Motor neuron (in vitro differentiated cells): ENCODE data around the gene MEIS1. TPM values are rescaled to one million over a fixed set of nuclear protein-coding genes. Genes with fewer than 3 reads are reported as not detected.

Experiments
- ATAC-seq, 8 experiments: fragments of 200-7000 bp; cut with Tn5 transposase; replicated peaks in 6 of 8; 2 replicates each; pipeline ENCODE4 v1.8.0; 2021; ENCODE audit warnings: mild to moderate bottlenecking in 8 of 8, moderate library complexity in 8 of 8
- H3K27ac ChIP-seq, 2 donors: fragments of 250-450 bp; sonication (Bioruptor Pico); 2 replicates each; pipeline ENCODE4 v1.9.0; 2021; ENCODE audit warnings: antibody characterized with exemption in 2 of 2, mild to moderate bottlenecking in 2 of 2, moderate library complexity in 1 of 2
- H3K4me1 ChIP-seq, 2 donors: fragments of 250-450 bp; sonication (Bioruptor Pico); replicated peaks in 1 of 2; 2 replicates each; pipeline ENCODE4 v1.6.1; 2021; ENCODE audit warnings: antibody characterized with exemption in 2 of 2, mild to moderate bottlenecking in 2 of 2, moderate library complexity in 1 of 2
- H3K4me3 ChIP-seq, 5 donors: fragments of 250-450 bp; sonication (Bioruptor Pico); 2 replicates each; pipeline ENCODE4 v1.9.0; 2021; ENCODE audit warnings: antibody characterized with exemption in 5 of 5, mild to moderate bottlenecking in 5 of 5, moderate library complexity in 4 of 5
- WGBS, 10 experiments: fragments of 450-650 bp; shearing (Covaris generic); methylation state at CpG; one replicate each; pipeline ENCODE4 v1.0.0; 2022; 5-methylcytosine and 5-hydroxymethylcytosine counted together
- in situ Hi-C, 9 experiments: fragments of 400-800 bp; cut with MboI; loops; one replicate each; pipeline ENCODE4 v1.15.0; 2021; ENCODE audit warnings: low sequenced_read_pairs in 9 of 9, low pct_unique_long_range_greater_than_20kb in 2 of 9; ENCODE audit not compliant: unreplicated experiment in 9 of 9
- total RNA-seq, 8 experiments: library from RNA; unstranded; fragments of 300-600 nt; gene quantifications; 2 replicates each; pipeline versions ENCODE4 v1.2.3 to v1.2.4, GENCODE V29; 2022

Gene MEIS1
- total RNA-seq, 8 experiments from 2014 or later: 11.7 to 241 (median 152) TPM

GRCh38 chr2:66565291-66565690, 130.4 kb downstream of the MEIS1 start:
- Histone ChIP-seq H3K4me3 (no peak overlapping the region), H3K27ac (no peak overlapping the region), H3K4me1 (peaks cover 78 to 80% of the 10 kb centered on the region in 2 donors)
- no peak for ATAC-seq
- in situ Hi-C loops: loop anchor here in 1 of 9 experiments (10.0 kb wide), 1 partner anchor 130 kb away; the partner anchor contains the start of gene MEIS1
- WGBS, 10 experiments: 57 to 100% (median 83%) methylated on average over 1 of the region's 1 CpG; no CpG with 5 or more reads in 6 of the 10 experiments

DNA sequence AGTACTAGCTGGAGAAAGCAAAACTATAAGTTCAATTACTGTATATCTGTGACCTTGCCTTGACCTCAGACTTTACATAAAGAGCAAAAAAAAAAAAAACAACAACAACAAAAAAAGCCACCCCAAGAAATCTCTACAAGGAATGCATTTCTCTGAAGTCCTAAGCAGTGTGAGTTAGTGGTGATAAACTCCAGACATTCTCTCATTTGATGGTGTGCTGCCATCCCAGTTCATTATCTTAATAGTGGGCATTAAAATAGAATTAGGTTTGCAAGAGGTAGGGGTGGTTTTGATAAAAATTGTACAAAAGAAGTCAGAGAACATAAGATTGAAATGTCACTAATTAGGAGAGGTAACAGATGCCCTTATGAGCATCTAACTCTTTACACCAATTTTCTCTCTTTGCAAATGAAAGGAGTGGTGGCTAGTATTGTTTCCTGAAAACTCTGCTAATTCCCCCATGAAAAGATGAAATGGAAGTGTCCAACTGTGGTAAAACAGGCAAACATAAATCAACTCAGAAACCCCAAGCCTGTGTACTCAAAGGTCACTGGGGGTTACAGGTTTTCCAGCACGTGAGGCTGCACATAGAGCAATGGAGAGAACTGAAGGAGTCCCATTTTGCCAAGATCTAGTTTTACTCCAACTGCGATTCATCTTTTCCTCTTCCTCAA, 131.9 kb downstream of the MEIS1 start:
- Histone ChIP-seq H3K4me1 (peaks cover 90 to 92% of the 10 kb centered on the region in 2 donors), H3K27ac (no peak overlapping the region), H3K4me3 (no peak overlapping the region)
- ATAC-seq: peak in 3 of 8 experiments; percentile 19 to 28 (median 25)
- in situ Hi-C loops: loop anchor here in 1 of 9 experiments (10.0 kb wide), 1 partner anchor 132 kb away; the partner anchor contains the start of gene MEIS1
- 57 to 100% (median 88%) methylated on average over 1 to 2 of the region's 2 CpGs; no CpG with 5 or more reads in 3 of the 10 experiments for WGBS, 10 experiments

DNA sequence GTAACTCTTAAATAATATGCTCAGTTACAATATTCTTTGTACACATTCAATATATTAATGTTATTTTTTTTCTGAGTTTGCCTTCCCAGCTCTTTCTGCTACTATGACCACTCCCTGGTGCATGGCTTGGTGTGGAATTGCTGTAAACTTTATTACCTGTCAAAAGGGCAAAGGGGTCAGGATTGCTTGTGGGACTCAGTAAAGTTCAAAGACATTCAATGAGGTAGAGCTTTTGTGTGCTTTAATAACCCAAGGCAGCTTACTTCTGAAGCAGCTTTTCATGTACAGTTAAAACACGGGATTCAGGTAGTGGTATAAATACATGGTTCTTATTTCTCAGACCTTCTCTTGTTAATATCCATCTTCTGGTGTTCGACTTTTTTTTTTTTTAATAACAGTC, 132.8 kb downstream of the MEIS1 start:
- in situ Hi-C loops: loop anchor here in 1 of 9 experiments (10.0 kb wide), 1 partner anchor 133 kb away; the partner anchor contains the start of gene MEIS1
- H3K27ac ChIP-seq: no peak overlapping the region
- WGBS, 10 experiments: 25 to 100% (median 67%) methylated on average over 1 to 2 of the region's 2 CpGs; no CpG with 5 or more reads in 1 of the 10 experiments
- H3K4me3 ChIP-seq: no peak overlapping the region
- peaks cover 94 to 99% of the 10 kb centered on the region in 2 donors for H3K4me1 ChIP-seq
- no peak for ATAC-seq

- Histone ChIP-seq H3K4me3 (no peak overlapping the region), H3K27ac (peak overlapping the region; percentile 65 to 72), H3K4me1 (peaks cover 98 to 99% of the 10 kb centered on the region in 2 donors)
- ATAC-seq: peak in 1 of 8 experiments; percentile 3
- in situ Hi-C loops: loop anchor here in 1 of 9 experiments (10.0 kb wide), 1 partner anchor 134 kb away; the partner anchor contains the start of gene MEIS1
- 73 to 100% (median 91%) methylated on average over 1 to 4 of the region's 4 CpGs for WGBS, 10 experiments
These were observed 133.8 kb downstream of the MEIS1 start for GRCh38 chr2:66568650-66569300.

GRCh38 chr2:66569321-66569851, 134.5 kb downstream of the MEIS1 start:
- Histone ChIP-seq H3K4me1 (peaks cover 94 to 96% of the 10 kb centered on the region in 2 donors), H3K4me3 (no peak overlapping the region), H3K27ac (peak overlapping the region; percentile 65 to 72)
- in situ Hi-C loops: loop anchor here in 1 of 9 experiments (10.0 kb wide), 1 partner anchor 135 kb away; the partner anchor contains the start of gene MEIS1
- ATAC-seq: peak; percentile 81 to 91 (median 86)
- 10 to 83% (median 32%) methylated on average over 1 to 4 of the region's 4 CpGs; no CpG with 5 or more reads in 2 of the 10 experiments for WGBS, 10 experiments

DNA sequence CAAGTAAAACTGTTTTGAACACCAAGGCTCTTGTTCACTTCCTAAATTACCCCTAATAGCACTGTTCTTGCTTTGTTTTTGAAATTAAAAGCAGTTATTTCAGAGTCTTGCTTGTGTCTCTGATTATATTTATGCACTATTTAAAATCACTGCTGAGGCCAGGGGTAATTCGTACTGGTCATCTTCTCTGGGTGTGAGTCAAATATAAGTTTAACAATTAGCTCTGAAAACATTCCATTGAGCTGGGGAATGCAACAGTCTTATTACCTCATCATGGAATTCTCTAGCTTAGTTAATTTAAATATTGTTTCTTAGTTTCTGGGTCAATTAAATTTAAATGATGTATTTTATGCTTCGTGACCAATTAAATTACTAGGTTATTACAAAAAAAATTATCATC, 135.0 kb downstream of the MEIS1 start:
- in situ Hi-C loops: loop anchor here in 2 of 9 experiments (10.0 kb wide), 2 partner anchors 125 to 135 kb away; partner anchors contain the start of gene MEIS1 (in 1 of the 2)
- WGBS, 10 experiments: 40 to 100% (median 70%) methylated on average over 1 to 2 of the region's 2 CpGs; no CpG with 5 or more reads in 1 of the 10 experiments
- Histone ChIP-seq H3K27ac (peak overlapping the region; percentile 6 to 21), H3K4me3 (no peak overlapping the region), H3K4me1 (peaks cover 88 to 91% of the 10 kb centered on the region in 2 donors)
- no peak for ATAC-seq

DNA sequence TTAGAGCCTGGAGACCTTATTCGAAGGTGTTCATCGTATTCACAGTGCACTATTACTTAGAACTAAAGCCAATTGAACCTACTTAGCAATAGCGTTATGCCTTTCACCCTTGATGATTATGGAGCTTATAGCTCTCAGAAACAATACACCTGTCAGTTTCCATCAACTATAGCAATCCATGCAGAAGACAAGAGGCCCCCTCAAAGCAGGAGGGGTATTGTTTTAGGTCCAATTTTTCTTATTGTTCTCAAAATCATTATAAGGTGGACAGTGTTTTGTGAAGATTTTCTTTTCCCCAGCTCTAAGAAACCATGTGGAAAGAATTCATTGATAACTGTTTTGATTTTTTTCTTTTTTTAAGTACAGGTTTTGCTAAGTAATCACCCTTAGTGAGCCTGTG, 135.5 kb downstream of the MEIS1 start:
- in situ Hi-C loops: loop anchor here in 1 of 9 experiments (10.0 kb wide), 1 partner anchor 126 kb away; no protein-coding TSS in a partner anchor
- ATAC-seq: no peak
- 40 to 95% (median 72%) methylated on average over 1 to 3 of the region's 3 CpGs; no CpG with 5 or more reads in 3 of the 10 experiments for whole genome bisulfite sequencing, 10 experiments
- Histone ChIP-seq H3K27ac (peak overlapping the region in 1 of 2 donors; percentile 6), H3K4me1 (peaks cover 83 to 91% of the 10 kb centered on the region in 2 donors), H3K4me3 (no peak overlapping the region)

- 0 to 61% (median 55%) methylated on average over 2 to 6 of the region's 6 CpGs; no CpG with 5 or more reads in 3 of the 10 experiments for WGBS, 10 experiments
- in situ Hi-C loops: loop anchor here in 1 of 9 experiments (10.0 kb wide), 1 partner anchor 127 kb away; no protein-coding TSS in a partner anchor
- H3K27ac ChIP-seq: peak overlapping the region in 1 of 2 donors; percentile 8
- no peak overlapping the region for H3K4me3 ChIP-seq
- ATAC-seq: peak in 3 of 8 experiments; percentile 14 to 35 (median 33)
- H3K4me1 ChIP-seq: peaks cover 70 to 87% of the 10 kb centered on the region in 2 donors
These were observed 137.0 kb downstream of the MEIS1 start for GRCh38 chr2:66571918-66572317.

GRCh38 chr2:66572391-66572790, 137.5 kb downstream of the MEIS1 start:
- Histone ChIP-seq H3K4me3 (no peak overlapping the region), H3K27ac (no peak overlapping the region), H3K4me1 (peaks cover 65 to 87% of the 10 kb centered on the region in 2 donors)
- in situ Hi-C loops: loop anchor here in 1 of 9 experiments (10.0 kb wide), 1 partner anchor 128 kb away; no protein-coding TSS in a partner anchor
- no peak for ATAC-seq
- 27 to 100% (median 72%) methylated on average over 1 to 3 of the region's 3 CpGs; no CpG with 5 or more reads in 2 of the 10 experiments for WGBS, 10 experiments

DNA sequence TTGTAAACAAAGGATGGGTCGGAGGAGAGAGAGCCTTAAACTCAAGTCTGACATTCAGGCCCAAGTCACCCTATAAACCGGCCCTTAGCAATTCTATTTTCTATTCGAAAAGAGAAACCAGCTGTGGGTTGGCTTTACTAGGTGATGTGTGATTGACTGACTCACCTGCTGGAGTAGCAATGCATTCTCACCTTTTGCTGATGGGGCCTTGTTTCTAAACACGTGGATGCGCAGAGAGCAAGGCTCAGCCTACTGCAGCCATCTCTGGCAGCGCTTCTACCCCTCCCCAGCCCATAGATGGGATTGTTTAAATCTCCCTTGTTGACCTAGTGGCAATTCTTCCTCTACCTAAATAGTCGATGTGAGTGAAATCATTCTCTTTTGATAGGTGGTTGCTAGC, 138.5 kb downstream of the MEIS1 start:
- Histone ChIP-seq H3K4me1 (peaks cover 60 to 86% of the 10 kb centered on the region in 2 donors), H3K4me3 (peak overlapping the region in 4 of 5 donors; percentile 15 to 57 (median 47)), H3K27ac (peak overlapping the region; percentile 77 to 83)
- peak in 1 of 8 experiments; percentile 14 for ATAC-seq
- in situ Hi-C loops: loop anchor here in 1 of 9 experiments (10.0 kb wide), 1 partner anchor 129 kb away; no protein-coding TSS in a partner anchor
- 0 to 90% (median 50%) methylated on average over 1 to 6 of the region's 7 CpGs; no CpG with 5 or more reads in 1 of the 10 experiments for WGBS, 10 experiments

DNA sequence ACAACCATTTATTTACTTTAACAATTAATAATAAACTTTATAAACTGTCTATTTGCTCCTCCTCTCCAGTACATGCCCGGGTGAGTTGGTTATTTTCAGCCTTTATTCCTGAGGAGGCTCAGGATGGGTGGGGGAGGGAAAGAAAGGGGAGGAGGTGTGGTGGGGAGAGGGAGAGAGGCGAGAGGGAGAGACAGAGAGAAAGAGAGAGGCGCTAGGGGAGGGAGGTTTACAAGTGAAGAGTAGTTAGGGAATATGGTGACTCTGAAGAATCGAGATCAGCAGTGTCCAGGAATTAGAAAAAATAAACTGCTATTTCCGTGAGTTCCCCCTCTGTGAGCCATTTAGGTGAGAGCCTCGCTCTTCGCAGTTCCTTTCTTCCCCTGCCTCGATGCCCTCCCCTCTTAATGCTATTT, 138.9 kb downstream of the MEIS1 start:
- peak in 5 of 8 experiments; percentile 3 to 22 (median 13) for ATAC-seq
- peak overlapping the region; percentile 77 to 83 for H3K27ac ChIP-seq
- peaks cover 56 to 85% of the 10 kb centered on the region in 2 donors for H3K4me1 ChIP-seq
- WGBS, 10 experiments: 0 to 71% (median 0%) methylated on average over 1 to 6 of the region's 8 CpGs; no CpG with 5 or more reads in 4 of the 10 experiments
- H3K4me3 ChIP-seq: peak overlapping the region; percentile 15 to 57 (median 47)
- in situ Hi-C loops: loop anchor here in 1 of 9 experiments (10.0 kb wide), 1 partner anchor 129 kb away; no protein-coding TSS in a partner anchor
